Activated effector memory CD4-positive, alpha-beta T cell treated with anti-CD3 and anti-CD28 coated beads, Interleukin-2, amount 50 U/mL, for 16 hours (primary cell): ENCODE data around the gene PON3.

Experiments
- DNase-seq: peaks from one replicate; pipeline ENCODE4 v3.0.0-alpha.2; 2020

The PON3 gene

DNA sequence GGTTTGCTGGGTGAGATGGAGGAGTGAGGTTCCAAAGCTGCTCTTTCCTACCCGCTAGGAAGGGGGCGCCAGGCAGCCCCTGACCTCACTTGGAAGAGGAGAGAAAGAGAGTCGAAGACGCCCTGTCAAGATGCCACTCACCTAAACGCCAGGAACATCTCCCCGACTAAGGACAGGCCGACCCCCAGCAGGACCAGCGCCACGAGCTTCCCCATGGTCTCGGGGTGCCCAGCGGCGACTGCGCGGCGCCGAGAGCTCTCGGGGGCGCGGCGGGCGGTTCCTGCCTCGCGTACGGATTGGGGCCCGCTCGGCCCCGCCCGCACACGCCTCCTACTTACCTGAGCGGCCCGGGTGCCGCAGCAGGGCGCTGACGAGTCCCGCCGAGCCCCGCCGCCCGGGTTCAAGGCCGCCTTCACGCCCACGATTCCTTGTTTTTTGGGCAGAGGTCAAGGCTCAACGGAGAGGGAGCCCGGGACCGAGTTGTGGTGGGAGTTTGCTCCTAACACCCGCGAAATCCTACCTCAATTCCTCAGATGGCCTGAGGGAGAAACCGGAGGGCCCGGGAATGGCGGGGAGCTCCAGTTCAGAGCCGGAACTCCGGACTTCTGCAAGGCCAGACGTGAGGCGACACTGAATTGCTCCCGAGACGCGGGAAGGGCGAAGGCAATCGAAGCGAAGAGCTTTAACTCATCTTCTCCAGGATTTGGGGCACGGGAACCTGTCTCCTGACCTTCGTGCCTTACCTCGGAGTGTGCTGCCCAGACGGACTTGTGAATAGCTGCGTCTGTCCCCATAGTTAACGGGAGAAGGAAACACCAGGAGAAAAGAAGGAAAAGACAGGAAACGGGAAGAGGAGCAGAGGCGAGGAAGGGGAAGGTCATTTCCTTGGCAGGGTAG lies at the start of gene PON3:
TSS of gene PON3 (minus strand) at position 240 of the 897 bp plus-strand sequence. CDS start at position 215, 25 bp downstream.
- peak; percentile 62 for DNase-seq

GRCh38 chr7:95444796-95445195 lies 48.6 kb upstream of the PON3 start:
- no peak for DNase-seq

- DNase-seq: no peak
These were observed 45.1 kb upstream of the PON3 start for GRCh38 chr7:95441042-95441823.

- DNase-seq: no peak
These were observed 44.3 kb upstream of the PON3 start for GRCh38 chr7:95440394-95441038.

DNA sequence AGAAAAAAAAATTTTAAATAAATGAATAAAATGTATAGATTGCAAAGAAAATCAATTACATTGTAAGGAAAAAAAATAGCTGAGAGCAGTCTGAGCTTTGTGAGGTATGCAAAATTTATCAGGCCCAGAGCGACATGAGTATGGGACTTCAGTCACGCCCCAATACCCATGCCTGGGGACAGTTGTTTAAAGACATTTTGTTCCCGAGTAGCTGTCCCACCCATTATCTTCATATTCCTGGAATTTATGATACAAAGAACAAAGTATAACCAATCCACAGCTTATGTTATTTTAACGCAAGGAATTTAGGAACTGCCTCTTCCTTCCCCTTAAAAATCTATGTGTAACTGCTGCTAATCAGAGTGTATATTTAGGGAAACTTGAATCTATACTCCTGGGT lies 40.2 kb upstream of the PON3 start:
- DNase-seq: no peak

DNA sequence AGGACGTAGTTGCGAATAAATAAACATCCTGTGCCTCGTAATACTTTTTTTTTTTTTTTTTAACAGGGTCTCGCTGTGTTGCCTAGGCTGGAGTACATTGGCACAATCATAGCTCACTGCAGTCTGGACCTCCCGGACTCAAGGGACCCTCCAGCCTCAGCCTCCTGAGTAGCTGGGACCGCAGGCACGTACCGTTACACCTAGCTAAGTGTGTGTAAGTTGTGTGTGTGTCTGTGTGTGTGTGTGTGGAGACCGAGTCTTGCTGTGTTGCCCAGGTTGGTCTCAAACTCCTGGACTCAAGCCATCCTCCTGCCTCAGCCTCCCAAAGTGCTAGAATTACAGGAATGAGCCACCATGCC lies 39.2 kb upstream of the PON3 start:
- no peak for DNase-seq

- peak; percentile 76 for DNase-seq
These were observed 38.6 kb upstream of the PON3 start, which contains the start of gene PON2 for GRCh38 chr7:95434557-95435421. PON2 (minus strand) TSS chr7:95435028; CDS start chr7:95434951, 77 bp downstream.

DNA sequence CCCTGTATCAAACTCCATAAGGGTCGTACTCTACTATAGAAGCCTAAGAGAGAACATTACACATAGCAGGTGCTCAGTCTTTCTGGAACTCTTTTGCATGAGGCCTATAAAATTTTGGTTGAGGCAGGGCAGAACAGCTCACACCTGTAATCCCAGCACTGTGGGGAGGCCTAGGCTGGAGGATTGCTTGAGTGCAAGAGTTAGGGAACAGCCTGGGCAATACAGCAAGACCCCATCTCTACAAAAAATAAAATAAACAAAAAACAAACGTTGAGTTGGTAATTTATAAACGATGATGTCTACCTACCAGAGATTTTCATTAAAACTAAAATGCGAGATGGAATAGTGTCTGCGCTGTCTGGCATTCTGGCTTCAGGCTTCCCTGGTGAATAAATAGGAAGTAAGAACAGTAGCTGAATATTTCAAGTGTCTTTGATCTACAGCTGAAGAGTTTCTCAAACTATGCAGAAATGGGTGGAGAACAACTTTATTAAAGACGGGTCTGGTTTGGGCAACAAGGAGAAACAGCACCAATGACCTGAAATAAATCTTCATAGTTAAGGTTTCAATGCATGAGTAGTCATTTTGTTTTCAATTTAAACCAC lies 37.9 kb upstream of the PON3 start:
- no peak for DNase-seq

- DNase-seq: no peak
These were observed 37.0 kb upstream of the PON3 start for GRCh38 chr7:95433129-95433528.

GRCh38 chr7:95432606-95433005 lies 36.4 kb upstream of the PON3 start:
- DNase-seq: no peak

DNA sequence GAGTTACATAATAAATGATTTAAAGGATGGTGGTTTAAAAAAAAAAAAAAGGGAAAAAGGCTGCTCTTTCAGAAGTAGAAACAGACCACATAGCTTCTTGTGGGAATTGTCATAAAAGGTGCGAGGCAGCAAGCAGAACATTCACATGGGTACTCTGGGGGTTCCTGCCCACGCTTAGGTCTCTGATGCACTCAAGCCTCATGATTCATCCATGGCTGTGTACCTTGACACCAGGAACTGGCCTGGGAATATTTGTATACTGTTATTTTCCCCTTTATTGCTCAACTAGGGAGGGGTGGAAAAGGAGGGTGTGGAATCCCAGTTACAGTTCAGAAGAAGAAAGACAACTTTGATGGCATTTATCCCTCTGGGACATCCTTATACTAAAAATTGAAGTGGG lies 34.7 kb upstream of the PON3 start:
- no peak for DNase-seq

- DNase-seq: no peak
These were observed 33.2 kb upstream of the PON3 start for GRCh38 chr7:95429241-95429990.

- DNase-seq: no peak
These were observed 31.8 kb upstream of the PON3 start for GRCh38 chr7:95427914-95428516.

- DNase-seq: no peak
These were observed 31.0 kb upstream of the PON3 start for GRCh38 chr7:95427166-95427565.

GRCh38 chr7:95425694-95426093 lies 29.5 kb upstream of the PON3 start:
- DNase-seq: no peak

DNA sequence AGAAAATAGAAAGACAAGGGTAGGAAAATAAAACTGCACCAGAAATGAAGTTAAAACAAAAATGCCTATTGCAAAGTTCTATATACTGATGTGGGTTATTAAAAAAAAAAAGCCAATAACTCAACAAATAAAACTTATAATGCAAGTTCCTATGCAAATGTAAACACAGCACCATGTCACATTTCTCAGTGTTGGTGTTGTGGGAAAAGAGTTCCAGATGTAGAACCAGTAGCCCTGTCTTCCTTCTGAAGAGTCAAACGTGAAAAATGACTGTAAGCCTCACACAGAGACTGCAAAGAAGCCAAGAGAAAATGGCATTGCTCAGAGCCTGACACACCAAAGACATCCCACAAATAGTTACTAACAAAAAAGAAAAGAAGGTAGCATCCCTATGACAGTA lies 28.5 kb upstream of the PON3 start:
- no peak for DNase-seq

DNA sequence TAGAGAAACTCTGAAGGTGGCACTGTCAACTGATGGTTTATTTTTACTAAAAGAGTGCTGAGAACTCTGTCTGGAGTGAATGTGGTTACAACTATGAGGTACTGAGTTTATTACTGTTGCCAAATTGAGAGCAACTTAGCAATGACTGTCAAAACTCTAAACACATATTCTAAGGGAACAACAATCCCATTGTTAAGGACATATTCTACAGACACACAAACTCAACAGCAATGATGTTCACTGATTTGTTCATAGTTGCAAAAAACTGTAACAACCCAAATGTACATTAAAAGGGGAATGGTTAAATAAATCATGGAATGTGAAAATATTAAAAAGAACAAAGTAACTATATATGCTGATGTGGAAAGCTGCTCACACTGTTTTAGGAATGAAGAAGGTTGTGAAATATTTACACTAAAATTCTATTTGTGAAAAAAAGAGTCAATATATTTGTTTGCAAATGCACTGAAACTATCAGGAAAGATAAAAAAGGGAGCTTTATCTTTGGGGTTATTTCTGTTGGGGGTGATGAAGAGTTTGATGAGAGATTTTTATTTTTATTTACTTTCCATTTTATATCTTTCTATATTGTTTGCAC lies 25.8 kb upstream of the PON3 start:
- DNase-seq: no peak

GRCh38 chr7:95421000-95421846 lies 25.0 kb upstream of the PON3 start:
- no peak for DNase-seq

- DNase-seq: no peak
These were observed 15.9 kb upstream of the PON3 start for GRCh38 chr7:95412075-95412474.
